Astrocyte of the cerebellum (primary cell): ENCODE results near the gene LENEP.

Source experiments
- DNase-seq: peaks from one replicate; pipeline ENCODE4 v3.0.0-alpha.2; 2011; ENCODE audit warnings: low read depth
- H3K4me3 ChIP-seq: 2 replicates; pipeline ENCODE4 v1.5.1; 2011; ENCODE audit warnings: mild to moderate bottlenecking, low read depth, low read length, moderate library complexity
- in situ Hi-C: cut with HindIII; loops from 2 replicates; pipeline ENCODE4 v1.10.0; 2017; ENCODE audit warnings: low sequenced_read_pairs
- TF ChIP-seq, protein P1 (sequence below): IDR thresholded peaks from 2 replicates; pipeline ENCODE4 v1.5.1; 2012; ENCODE audit warnings: low read length, low read depth, moderate library complexity, mild to moderate bottlenecking; ENCODE audit errors: missing control alignments

Gene LENEP

DNA sequence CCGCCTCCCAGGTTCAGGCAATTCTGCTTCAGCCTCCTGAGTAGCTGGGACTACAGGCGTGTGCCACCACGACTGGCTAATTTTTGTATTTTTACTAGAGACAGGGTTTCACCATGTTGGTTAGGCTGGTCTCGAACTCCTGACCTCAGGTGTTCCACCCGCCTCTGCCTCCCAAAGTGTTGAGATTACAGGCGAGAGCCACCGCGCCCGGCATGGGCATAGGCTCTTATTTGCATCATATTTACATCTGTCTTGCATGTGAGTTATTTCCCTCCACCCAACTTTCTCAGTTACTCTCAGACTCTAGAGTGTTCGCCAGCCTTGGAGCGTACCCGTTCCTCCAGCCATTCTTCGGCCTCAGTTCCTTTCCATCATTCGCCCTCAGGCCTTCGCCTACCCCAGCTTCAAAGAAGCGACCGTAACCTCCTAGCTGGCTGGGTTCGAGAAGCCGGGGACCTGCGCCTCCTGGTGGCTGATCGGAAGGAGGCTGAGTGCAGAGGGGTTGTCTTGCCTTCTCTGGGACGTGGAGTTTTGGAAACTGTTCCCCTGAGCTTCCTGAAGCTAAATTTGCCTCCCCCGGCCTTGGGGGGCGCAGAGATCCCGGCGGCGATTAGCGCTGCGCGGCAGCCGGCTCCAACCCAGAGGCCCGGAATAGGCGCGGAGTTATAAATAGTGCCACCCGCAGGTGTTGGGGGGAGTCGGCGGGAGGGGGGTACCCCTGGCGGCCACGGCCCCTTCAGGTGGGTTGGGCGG lies 5.6 kb downstream of the LENEP start:
- peak; percentile 33 for DNase-seq
- TF ChIP-seq, protein P1, sequence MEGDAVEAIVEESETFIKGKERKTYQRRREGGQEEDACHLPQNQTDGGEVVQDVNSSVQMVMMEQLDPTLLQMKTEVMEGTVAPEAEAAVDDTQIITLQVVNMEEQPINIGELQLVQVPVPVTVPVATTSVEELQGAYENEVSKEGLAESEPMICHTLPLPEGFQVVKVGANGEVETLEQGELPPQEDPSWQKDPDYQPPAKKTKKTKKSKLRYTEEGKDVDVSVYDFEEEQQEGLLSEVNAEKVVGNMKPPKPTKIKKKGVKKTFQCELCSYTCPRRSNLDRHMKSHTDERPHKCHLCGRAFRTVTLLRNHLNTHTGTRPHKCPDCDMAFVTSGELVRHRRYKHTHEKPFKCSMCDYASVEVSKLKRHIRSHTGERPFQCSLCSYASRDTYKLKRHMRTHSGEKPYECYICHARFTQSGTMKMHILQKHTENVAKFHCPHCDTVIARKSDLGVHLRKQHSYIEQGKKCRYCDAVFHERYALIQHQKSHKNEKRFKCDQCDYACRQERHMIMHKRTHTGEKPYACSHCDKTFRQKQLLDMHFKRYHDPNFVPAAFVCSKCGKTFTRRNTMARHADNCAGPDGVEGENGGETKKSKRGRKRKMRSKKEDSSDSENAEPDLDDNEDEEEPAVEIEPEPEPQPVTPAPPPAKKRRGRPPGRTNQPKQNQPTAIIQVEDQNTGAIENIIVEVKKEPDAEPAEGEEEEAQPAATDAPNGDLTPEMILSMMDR = peak; percentile 95
- peak overlapping the region; percentile 82 for H3K4me3 ChIP-seq
- in situ Hi-C loops = no loop called here

DNA sequence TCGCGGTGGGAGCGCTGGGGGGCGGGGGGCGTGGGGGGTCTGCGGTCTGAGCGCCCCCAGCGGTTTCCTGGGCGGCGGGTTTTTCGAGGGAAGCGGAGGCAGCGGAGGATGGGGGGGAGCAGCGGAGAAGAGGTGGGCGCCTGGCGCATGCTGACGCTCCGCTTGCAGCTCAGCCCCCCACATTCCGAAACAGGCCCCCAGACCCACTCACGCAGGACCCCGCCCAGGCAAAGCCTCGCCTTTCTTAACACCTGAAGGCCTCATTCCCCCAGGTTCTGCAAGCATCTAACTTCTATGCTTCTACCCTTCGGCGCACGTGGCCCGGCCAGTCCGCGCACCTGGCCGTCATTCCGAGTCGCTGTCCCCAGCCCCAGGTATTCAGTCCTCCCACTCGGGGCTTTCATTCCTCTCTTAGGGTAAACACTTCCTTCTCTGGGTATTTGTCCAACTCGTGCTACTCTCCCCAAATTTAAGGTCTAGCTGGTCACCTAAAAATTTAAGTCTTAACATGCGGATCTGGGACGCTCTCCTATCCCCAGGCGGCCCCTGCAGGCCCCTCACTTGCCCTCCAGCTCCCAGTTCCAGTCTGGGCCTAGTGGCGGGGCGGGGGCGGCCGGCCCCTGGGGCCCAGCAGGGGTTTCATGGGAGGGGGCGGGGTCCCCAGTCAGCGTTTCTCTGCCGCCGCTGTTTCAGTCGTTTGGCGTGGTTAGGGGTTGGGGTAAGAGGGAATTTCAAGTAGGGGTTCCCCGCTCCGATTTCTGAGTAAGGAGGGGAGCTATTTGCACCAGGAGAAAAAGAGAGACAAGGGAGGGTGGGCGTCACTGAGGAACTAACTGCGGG lies 6.4 kb downstream of the LENEP start:
- in situ Hi-C loops = no loop called here
- TF ChIP-seq, protein P1 = no peak
- peak overlapping the region; percentile 82 for H3K4me3 ChIP-seq
- DNase-seq = no peak

GRCh38 chr1:155000411-155000725 lies 7.0 kb downstream of the LENEP start:
- H3K4me3 ChIP-seq = peak overlapping the region; percentile 82
- in situ Hi-C loops = no loop called here
- DNase-seq = no peak
- TF ChIP-seq, protein P1 = no peak

GRCh38 chr1:155000726-155001424 lies 7.5 kb downstream of the LENEP start:
- in situ Hi-C loops = no loop called here
- peak overlapping the region; percentile 82 for H3K4me3 ChIP-seq
- DNase-seq = peak; percentile 70
- TF ChIP-seq, protein P1 = no peak

DNA sequence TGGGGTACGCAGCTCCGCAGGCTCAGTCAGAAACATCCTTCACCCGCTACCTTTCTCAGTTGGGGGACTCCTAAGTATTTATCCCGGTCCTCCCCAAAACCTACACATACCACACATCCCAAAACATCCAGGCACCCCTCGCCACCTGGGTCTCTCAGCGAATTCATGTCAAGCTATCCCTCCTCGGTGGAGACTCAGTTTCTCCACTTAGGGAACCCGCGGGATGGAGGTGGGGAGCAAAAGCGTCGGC lies 8.0 kb downstream of the LENEP start:
- in situ Hi-C loops = no loop called here
- no peak for DNase-seq
- peak overlapping the region; percentile 82 for H3K4me3 ChIP-seq
- TF ChIP-seq, protein P1 = no peak

DNA sequence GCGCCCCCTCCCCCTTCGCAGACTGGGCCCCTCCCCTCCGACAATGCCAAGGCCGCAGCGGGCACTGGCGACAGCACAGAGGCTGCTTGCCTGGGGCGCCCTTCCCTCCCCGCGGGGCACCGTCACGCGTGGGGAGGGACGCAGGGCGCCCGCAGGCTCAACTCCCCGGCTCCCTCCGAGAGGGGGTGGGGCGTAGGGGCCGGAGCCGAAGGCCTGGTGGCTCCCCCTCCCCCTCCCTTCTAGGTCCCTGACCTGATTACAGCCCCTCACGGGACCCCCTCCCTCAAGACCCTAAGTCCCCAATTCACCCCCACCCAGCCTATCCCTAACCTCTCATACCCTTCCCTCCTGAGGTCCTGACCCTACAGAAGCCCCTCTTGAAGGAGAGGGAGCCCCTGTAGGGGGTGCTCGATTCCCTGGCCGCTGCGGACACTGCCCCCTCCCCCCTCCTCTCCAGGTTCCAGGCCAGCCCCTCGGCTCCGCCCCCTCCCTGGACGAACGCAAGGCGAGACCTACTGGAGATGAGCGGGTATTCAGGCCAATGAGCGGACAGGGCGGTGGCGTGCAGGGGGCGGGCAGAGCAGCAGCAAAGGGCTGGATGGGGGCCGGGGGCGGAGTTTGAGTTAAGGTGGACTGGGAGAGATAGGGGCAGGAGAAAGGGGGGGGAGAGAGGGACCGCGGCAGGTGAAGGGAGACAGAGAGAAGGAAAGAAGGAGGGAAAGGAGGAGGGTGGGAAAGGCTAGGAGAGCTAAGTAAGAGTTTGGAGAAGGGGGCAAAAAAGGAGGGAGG lies 8.5 kb downstream of the LENEP start:
- H3K4me3 ChIP-seq = peak overlapping the region; percentile 82
- TF ChIP-seq, protein P1 = peak; percentile 57
- in situ Hi-C loops = no loop called here
- DNase-seq = peak; percentile 98
